Stimulated activated CD8-positive, alpha-beta memory T cell treated with anti-CD3 and anti-CD28 coated beads, Interleukin-15, amount 100 ng/mL, for 48 hours (primary cell): ENCODE results near the gene EPS8.
"Not testable (repeated sequence)": the region's sequence is repeated elsewhere in the genome, so short reads cannot be mapped to it uniquely, and the experiment has no call there.

Experiments used
- DNase-seq, 2 donors: peaks; one replicate each; pipeline ENCODE4 v3.0.0-alpha.2; 2020; ENCODE audit warnings: low read depth in 2 of 2

The EPS8 gene

GRCh38 chr12:15646581-15646980 is 142.6 kb downstream of the EPS8 start:
- DNase-seq, result no peak

DNA sequence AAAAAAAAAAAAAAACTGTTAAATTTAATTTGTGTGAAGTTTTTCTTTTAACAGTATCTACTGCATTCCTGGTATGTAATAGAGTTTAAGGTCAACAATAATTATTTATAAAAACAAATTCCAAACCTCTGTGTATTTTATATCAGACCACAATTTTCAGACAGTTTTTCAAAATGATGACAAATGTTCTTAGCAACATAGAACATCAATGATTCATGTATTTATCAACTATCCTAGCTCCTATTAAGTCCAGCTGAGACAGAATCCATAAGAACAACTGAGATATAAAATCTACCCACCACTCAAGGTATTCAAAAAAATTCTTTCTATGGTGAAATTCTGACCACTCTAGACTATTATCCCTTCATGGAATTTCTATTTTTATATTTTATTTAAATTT is 144.5 kb downstream of the EPS8 start:
- no peak for DNase-seq

GRCh38 chr12:15638231-15638630 is 151.0 kb downstream of the EPS8 start:
- DNase-seq, result no peak

DNA sequence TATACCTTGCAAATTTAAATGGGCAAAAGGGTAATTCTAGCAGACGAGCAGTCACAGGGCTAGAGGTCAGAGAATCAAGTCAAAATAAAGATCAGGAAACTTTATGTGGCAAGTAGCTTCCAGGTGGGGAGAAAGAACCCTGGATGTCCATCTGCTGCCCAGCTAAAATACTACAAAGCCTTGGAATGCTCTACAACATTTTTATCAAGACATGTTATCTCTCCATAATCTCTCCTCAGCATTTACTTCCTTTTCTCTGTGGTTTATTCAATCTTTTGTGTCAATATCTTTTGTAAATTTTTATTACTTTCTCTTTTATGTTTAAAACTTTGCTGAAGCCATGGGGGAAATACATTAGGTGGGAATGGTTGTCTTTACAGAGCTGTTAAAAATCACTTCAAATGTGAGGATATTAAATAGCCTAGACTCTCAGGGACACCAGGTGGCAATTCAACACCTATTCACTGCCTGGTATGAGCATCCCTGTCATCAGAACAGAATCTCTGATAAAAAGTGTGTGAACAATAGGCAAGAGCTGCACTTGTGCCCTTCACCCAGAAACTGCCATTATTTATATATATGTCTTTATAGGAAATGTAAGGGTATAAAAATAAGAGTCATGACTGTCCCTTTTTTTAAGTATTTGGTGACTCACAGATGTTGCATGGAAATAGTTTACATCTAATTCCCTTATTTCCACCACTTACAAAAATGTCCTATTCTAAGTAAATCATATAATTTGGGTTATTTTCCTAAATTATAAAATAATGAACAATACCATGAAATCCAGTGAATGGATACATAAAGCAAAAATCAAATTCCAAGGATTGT is 152.9 kb downstream of the EPS8 start:
- no peak for DNase-seq

DNA sequence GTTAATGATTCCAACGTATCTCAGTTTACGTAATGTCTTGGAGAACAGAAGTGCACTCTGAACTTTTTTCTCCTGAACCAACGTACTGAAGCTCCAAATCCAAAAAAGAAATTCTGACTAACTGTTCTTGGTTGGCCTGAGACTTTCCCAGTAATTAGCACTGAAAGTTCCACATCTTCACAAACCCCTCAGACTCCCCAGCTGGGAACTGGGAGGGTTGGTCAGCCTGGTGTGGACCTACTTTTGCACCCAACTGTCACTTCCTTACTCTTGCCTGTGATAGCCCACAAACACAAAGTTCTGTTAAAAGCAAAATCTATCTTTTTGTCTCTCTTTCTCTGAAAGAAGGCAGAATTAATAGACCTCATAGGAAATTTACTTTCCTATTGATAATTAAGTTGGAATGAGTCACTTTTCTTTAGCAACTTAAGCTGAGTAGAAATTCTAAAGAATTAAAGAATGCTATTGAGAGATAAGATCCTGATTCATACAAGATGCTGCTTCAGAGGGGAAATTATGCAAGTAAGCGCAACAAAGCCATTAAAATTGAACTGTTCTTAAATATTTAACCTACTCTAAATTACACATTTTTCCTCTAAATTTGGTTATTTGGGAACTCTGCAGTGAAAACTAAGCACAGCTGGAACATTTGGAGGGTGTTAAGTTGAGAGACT is 155.0 kb downstream of the EPS8 start:
- no peak for DNase-seq

DNA sequence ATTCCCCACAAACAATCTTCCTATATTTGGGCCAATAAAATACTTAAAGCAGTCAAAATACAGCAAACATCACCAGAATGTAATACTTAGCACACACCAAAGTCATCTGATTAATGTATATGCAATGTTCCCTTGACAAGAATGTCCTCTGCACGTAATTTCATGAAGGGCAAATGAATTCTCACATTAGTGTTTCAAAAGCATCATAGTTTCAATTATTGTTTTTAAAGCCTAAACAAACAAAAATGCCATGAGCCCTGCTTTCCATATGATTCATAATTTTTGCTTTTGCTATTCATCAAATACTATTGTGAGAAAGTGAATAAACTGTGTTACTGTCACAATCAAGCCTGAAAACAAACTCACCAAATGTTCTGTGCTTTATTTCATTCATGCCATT is 156.0 kb downstream of the EPS8 start:
- no peak for DNase-seq

DNA sequence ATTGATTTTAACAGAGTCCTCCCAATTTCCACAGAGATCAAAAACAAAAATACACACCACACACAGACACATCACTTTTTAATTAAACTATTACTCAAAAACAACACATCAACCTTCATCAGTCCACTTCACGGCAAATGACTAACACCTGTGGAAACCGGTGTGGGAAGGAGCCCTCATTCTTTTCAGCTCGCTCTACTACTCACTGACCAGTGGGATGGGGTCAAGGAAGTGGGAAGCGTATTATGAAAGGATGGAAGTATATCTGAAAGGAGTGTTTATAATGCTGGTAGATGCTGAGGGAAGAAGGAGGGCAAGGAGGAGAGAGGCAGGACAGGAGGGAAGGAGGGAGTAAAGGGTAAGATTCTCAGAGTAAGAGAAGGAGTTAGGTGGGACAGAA is 156.5 kb downstream of the EPS8 start:
- DNase-seq, result no peak

- no peak for DNase-seq
Measured at GRCh38 chr12:15631007-15631715, 158.0 kb downstream of the EPS8 start.

GRCh38 chr12:15629761-15630160 is 159.4 kb downstream of the EPS8 start:
- DNase-seq, result no peak

DNA sequence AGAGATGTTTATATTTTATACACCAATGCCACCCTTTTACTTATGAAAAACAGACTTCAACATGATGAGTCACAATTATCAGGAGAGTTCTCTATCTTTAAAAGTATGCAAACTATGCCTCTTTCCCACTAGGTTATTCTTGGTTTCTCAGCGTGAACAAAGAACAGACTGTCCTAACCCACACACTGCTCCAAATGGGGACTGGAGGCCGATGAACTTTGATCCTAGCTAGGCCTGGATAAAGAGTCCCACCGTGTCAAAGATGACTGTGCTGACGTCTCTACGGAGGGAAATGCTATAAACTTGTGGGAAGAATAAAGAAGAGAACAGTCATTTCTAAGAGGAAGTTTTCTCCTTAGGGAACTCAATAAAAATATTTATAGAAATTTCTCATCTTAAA is 160.1 kb downstream of the EPS8 start:
- DNase-seq, result no peak

DNA sequence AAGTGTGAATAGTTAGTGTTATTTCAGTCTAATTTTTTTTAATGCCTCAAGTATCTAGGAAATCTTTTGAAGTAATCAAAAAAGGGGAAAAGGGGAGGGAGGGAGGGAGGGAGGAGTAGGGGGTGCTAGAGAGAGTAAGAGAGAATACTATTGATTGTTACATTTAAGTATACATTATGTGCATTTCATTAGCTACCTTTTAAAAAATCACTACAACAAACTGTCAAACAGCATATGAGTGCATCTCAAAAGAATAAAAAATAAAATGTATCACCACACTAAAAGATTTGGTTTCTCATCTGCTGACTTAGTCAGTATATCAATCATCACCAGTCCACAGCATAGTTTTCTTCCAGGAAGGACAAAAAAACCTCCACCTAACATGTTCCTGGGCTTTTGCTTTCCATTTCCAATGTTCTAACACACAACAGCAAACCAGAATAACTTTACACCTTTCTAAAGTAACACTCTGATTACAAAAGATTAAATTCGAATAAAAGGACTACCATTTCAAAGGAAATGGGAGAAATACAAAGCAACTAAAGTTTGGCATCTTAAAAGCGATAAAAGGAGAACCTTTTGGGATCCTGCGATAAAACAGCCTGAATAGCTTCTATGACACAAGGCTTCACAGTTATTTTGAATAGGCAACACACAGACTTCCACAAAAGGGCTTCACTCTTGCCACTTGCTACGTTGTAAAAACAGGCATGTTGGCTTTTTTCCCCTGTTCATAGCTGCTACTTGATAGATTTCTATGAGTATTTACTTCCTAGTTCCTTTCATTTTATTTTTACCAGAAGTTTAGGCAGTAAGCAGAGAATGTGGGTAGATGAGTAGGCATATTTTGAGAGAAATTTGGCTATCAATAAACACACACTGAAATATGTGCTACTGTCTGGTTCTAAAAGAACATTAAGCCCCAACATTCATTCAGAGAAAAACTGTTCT is 160.9 kb downstream of the EPS8 start:
- no peak for DNase-seq

- DNase-seq, result no peak
Measured at GRCh38 chr12:15625075-15625474, 164.1 kb downstream of the EPS8 start.

DNA sequence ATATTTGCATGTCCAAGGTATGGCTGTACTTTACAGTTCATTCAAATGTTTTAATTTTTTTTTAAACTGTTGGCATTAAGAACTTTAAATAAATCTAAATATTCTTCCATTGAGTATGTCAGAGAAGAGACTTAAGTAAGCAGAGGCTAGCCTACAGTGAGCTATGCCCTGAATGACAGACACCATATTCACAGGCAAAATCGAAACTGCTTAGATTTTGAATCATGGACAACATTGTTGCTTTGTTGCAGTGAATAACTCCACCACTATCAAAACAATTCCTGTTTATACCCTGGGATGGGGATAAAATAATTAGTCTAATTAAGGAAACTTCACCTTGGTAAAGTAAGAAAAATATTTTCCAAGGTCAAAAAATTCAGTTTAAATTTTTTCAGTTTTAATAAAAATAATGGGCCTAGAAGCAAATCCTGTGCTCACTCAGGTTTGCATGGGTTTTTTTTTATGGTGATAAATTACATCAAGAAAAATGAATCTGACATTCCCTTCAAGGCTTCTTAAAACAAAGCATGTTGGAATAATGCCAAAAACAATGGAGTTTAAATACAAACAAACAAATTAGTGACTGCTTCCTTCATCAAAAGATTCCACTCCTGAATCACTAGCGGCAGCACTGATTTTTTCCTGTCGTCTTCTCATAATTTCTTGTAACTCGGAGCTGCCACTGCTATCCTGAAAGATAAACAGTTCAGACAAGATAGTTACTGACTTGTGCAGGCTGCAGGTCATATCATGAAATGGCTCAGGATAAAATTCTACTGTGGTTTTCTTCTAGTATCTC is 168.2 kb downstream of the EPS8 start:
- DNase-seq, result no peak

DNA sequence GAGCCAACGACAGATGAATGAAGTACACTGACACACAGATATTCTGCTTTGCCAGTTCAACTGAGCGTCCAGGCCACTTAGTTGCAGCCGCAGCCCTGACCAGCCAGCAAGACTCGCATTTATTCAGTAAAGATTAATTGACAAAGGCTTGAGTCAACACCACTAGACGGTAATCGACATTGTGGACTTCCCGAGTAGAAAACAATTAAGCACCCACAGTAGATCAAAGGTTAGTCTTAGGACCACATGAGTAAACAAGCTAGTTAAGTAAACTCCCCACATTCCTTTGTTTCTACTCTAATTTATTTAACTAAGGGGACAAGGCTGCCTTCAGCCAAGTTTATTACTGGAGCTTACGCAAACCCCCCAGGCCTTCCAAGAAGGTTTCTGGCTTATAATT is 172.7 kb downstream of the EPS8 start:
- not testable (repeated sequence) for DNase-seq

DNA sequence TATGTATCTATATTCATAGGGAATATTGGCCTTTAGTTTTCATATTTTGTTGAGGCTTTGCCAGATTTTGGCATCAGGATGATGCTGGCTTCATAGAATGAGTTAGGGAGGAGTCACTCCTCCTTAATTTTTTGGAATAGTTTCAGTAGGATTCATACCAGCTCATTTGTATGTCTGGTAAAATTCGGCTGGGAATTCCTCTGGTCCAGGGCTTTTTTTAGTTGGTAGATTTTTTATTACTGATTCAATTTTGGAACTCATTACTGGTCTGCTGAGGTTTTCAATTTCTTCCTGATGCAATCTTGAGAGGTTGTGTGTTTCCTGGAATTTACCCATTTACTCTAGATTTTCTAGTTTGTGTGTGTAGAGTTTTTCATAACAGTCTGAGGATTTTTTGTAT is 175.2 kb downstream of the EPS8 start:
- DNase-seq, result no peak

DNA sequence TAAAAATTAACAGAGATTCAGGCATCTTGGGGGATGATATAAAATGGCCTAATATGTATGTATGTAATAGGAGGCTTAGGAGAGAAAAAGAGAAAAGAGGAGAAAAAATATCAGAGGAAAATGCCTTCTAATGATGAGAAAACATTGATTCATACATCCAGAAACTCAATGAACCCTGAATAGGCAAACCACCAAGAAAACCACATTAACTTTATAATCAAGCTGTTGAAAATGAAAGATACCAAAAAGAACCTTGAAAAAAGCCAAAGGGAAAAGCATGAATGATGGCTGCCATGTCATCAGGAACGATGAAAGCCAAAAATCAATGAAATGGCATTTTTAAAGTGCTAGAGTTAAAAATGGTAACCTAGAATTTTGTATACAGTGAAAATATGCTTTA is 180.2 kb downstream of the EPS8 start:
- no peak for DNase-seq

DNA sequence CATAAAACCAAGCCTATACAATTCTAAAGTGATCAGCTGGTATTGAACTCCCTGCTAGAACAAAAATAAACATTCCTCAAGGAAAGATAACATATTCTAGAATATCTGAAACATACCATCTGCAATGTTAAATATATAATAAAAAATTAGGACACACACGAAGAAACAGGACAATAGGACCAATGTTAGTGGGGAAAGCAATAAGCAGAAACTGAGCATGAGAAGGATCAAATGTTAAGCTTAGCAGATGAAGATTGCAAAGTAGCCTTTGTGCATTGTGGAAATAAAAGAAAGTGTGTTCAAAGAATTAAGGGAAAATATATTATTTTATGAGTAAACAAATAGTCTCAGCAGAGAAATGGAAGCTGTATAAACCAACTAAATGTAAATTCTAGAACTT is 180.8 kb downstream of the EPS8 start:
- no peak for DNase-seq

- DNase-seq, result no peak
Measured at GRCh38 chr12:15605881-15606590, 183.2 kb downstream of the EPS8 start.

GRCh38 chr12:15603474-15604085 is 185.6 kb downstream of the EPS8 start:
- no peak for DNase-seq
